HG03571 (cell line): ENCODE measurements around the gene UFM1.
"Not testable (repeated sequence)": the region's sequence is repeated elsewhere in the genome, so short reads cannot be mapped to it uniquely, and the experiment has no call there.

ENCODE experiments used
- ATAC-seq: cut with Tn5 transposase; IDR thresholded peaks from one replicate; pipeline ENCODE4 v1.9.1; 2021; ENCODE audit not compliant: unreplicated experiment

The UFM1 gene

DNA sequence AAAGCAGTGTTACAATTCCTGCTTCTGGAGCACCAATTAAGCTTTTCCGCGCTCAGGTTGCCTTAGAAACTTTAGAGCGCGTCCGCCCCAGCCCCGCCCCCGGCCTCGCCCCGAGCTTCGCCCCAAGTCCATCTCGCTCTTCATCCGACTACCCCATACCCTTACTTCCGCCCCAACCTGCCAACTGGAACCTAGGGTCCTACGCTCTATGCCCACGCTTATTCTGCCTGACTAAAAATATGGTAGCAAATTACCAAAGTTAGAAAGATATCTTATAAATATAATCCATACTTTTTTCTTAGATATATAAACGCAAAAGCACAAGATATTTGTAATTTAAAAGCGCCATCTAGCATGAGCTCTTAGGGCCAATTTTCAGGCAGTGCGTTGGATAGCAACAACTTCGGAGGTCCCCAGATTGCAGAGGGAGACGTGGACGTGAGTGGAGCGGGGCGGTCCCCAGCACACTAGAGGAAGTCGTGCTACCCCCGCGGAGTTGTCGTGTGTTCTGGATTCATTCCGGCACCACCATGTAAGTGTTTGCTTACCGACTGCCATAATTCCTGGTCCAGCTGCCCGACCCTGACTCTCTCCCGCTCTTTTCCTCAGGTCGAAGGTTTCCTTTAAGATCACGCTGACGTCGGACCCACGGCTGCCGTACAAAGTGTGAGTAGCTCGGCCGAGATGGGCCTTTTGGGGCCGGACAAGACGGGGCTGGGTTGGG lies at the start of gene UFM1:
UFM1 (plus strand) TSS at position 462 of the 724 bp plus-strand sequence; CDS start at position 531, 69 bp downstream.
- peak; percentile 98 for ATAC-seq

DNA sequence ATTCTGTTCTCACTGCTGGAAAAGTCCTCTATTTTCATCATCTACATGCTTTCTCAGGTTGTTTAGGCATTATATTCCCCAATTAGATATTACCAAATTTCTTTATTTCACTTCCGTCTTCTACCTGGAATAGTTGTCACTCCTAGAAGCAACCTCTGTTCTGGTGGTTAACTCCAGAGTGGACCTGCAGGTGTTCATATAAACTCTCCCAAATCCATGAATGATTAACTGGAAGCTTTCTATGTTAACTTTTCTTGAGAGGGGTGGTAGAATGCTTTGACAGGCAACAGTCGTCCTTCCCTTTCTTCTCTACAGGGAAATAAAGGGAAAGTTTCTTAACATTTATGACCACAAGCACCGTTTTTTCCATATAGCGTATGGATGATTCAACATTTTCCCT lies 48.4 kb upstream of the UFM1 start:
- no peak for ATAC-seq

DNA sequence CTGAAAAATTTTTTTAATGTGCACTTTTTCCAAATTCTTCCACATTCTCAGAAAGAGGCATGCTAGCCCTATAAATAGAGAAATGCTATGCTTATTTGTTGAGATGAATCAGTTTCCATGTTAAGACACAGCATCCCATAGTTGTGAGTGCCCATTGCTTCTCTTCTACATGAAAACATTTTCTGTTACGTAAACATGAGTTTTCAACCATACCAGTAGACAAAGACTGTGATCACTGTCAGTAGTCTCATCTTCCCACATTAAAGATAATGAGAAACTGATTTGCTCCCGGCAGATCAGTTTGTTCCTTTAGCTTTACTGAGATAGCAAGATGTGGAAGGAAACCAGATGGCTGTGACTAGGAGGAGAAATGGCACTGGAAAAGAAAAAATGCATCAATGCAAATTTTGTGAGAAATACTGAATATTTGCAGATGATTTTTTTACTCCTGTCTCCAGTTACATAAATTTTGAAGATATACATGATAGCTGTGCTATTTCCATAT lies 45.8 kb upstream of the UFM1 start:
- ATAC-seq: no peak

DNA sequence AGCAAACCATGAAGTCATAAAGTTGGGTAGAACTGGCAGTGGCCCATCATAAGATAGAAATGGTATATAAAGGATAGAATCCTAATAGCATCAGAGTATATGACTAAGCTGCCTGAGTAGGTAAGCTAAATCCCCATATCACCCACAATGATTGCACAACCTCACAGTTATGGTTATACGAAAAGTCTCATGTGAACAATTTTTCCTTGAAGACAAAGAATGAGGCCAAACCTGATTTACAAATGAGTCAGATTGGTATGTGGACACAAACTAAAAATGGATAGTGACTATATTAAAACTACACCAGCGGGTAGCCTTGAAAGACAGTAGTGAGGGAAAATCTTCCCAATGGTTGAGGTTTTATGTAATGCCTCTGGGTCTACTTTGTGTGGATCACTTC lies 40.9 kb upstream of the UFM1 start:
- no peak for ATAC-seq

DNA sequence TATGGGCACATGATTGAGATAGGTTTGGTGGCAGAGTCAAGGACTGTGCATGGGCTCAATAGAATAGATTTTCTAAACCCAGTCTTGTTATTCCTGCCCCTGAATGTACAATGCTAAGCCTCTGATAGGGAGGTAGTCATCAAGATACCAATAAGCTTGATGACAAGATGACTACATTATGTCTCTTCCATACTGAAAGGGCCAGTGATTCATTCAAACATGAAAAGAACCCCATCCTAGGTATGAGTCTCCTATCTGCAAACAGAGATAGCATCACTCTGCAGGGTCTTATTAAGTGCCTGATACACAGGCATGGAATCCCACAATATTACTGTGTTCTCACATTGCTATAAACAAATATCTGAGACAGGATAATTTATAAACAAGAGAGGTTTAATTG lies 40.3 kb upstream of the UFM1 start:
- no peak for ATAC-seq

DNA sequence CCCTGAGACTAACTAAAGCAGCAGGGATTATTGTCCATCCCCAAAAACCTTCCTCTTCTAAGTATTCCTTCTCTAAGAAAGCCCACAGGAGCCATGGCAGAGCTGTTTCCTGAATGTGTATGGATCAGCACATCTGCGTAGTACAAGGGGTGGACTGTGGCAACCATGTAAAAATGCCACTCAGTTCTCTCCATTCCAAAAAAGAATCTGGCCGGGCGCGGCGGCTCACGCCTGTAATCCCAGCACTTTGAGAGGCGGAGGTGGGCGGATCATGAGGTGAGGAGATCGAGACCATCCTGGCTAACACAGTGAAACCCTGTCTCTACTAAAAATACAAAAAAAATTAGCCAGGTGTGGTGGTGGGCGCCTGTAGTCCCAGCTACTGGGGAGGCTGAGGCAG lies 38.5 kb upstream of the UFM1 start:
- ATAC-seq: not testable (repeated sequence)

DNA sequence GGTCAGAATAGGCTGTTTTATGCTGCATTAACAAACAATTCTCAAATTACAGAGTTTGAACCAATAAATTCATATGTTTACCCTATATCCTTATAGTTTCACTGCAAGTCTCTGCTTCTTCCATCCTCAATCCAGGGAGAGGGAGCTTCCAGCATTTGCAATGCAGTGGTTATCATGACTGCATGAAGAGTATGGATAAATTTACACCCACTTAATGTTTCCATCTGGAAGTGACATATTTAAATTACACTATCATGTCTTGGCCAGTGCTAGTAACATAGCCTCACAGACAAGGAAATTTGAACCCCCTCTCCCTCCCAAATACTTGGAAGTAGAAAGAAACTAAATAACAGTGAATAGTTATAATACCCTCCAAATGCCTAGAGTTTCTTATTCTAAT lies 33.5 kb upstream of the UFM1 start:
- no peak for ATAC-seq

DNA sequence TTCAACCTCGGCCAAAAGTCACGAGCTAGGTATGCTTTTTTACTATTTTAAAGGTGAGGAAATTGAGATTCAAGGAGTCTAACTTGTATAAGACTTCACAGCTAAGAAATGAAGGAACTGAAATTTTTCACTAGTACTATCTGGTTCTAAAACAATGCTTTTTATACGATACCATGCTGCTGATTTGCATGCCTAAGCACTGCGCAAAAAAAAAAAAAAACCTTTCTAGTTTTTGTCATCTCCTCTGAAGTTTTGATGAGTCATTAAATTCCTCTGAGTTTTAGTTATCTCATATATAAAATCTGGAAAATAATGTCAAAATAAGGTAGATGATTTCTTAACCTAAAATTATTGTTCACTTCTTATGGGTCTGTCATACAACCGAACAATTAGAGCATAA lies 28.0 kb upstream of the UFM1 start:
- ATAC-seq: no peak

DNA sequence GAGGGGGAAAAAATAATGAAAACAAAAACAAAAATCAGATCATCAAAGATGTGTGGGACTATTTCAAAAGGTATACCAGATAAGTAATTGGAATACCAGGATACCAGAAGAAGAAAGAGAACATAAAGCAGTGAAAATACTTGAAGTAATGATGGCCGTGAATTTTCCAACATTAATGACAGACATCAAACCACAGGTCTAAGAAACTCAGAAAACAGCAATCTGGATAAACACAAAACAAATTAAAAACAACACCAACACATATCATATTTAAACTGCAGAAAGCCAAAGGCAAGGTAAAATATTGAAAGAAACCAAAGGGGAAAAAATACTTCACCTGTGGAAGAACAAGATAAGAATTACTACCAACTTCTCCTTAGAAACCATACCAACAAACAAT lies 24.2 kb upstream of the UFM1 start:
- ATAC-seq: no peak

DNA sequence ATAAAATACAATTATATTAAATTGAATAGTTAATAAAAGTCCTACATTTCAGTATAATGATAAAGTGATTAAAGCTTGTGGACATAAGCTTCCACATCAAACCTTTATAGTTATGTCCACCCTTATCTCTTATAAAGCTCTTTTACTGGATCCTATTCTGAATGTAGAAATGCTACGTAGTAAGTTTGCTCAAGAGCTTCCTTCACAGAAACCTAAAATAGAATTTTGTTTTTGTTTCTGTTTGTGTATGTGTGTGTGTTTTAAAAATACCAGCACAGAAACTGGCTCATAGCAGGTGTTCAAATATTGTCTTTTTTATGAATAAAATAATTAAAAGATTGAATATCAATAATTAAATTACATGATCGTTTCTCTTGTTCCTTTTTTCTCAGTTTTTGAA lies 21.0 kb upstream of the UFM1 start:
- no peak for ATAC-seq

DNA sequence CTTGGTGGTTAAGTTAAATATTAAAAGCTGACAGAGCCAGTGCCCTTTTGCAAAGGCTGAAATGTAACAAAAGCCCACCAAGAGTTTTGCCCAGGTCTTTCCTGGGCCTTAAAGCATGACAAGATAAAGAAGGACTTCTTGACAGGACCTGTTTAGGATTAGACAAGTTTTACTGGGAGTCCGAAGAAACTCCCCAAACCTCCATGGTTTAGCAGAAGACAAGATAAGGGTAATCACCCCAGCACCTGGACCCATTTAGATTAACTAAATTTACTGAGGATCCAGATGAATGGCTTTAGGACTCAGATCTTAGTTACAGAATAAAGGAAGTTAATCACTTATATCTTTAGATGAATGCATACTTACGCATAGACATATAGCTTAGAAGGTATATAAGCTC lies 14.8 kb upstream of the UFM1 start:
- no peak for ATAC-seq

DNA sequence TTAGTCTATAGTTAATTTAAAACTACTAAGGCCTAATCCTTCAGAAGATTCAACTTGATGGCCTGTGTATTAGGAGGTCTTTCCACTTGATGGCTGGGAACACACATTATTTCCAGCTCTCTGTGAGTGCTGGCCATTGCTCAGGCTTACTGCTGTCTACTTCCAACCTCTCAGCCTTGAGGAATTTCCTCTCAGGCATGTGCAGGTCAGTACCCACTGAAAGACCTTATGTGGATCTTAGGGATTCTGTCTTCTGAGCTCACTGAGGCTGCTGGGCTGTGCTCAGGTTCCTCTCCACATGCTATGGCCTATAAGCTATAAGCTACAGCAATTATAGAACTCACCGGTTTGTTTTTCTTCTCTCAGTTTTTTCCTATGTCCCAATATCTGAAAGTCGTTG lies 11.6 kb upstream of the UFM1 start:
- no peak for ATAC-seq

DNA sequence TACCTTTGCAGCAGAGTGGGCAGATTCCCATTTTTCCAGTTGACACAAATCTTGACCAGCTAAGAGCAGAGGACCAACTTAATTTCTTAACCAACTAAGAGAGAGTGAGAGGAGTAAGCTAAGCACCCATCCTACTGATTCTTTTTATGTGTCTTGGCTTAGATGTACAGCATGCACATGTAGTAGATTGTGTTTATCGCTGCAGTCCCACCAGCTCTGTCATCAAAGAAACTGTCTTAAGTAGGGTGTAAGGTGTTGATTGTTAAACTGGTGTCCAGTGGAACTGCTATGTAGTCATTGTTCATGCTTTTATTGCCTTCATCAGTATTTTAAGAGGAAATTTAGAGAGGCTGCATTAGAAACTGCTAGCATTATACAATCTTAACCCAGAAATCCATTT lies 9.0 kb upstream of the UFM1 start:
- ATAC-seq: no peak

DNA sequence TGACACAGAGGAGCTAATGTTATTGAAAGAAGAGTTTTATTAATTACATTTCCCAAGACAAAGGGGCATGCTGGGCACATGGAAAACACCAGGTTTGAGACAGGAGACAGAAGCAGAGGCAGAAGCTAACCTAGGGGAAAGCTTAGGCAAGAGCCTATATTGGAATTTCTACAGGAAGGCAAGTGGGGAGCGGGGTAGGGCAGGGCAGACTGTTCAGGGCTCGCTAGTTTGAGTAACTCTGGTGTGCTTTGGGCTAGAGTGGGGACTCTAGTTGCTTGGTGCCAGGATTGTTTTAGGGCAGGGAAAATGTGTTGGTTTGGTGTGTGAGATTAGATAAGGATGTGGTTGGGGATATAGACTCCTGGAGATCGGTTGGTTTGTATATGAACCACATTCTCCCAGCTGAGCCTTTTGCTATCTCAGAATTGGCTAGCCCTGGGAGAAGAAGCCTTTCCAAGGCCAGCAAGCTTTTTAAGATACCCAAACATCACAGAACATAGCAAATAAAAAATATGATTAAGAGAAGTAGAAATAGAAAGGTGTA lies 8.4 kb upstream of the UFM1 start:
- no peak for ATAC-seq

DNA sequence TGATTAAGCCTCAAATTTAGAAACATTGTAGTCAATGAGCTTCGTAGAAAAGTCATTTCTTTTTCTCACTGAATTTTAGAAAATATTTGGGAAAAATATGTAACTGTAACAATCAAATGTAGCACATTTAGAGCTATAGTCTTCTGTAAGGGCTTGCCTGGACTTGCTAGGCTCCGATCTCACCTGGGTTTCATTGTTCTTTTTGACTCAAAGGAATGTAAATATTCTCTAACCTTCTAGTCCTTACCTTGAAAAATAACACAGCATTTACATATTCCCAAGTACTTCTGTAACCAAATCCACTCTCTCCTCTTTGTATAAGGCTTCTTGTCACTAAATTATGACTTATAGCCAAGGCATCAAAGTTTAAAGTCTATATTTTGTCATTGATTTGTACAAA lies 2.9 kb upstream of the UFM1 start:
- no peak for ATAC-seq

DNA sequence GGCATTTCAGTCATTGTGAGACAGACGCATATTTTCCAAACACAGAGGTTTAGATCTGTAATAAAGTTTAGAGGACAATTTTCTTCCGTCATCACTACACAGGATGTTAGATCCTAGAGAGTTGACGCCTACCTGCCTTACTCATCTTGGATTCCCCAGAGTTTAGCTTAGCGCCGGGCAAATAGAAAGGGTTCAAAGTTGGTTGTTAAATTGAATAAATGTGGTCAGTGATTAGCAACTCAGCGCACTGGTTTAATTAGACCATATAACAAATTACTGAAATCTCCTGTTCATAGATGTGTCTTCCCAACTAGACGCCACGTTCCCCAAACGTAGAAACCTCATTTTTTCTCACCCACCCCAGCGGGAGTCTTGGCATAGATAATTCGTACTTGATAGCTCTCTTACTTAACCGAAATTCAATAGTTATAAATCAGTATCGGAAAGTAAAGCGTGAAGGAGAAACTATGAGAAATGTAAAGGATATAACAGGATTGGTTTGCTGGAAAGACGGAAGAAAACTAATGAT lies 726 bp upstream of the UFM1 start:
- peak; percentile 1 for ATAC-seq

DNA sequence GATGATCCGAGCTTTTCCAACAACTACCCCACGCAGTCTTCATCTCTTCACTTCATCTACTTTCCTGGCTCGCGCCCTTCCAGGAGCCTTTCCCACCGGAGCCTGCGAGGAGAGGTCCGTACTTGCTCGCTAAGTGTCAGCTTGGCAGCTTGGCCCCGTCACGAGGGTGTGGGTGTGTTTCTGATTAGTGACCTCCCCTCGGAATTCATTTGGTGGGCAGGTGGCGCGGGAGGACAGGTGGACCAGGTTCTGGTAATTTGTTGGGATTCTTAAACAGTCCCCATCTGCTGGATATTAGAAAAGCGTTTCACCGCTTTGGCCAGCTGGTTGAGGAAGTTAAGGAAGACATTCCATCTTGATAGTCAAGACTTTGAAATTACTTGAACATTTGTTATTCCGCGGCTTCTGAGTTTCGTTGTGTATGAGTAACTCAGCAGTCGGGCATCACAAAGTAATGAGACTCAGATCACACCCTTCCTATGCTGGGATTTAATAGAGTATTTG lies 515 bp downstream of the UFM1 start:
- ATAC-seq: peak; percentile 26

DNA sequence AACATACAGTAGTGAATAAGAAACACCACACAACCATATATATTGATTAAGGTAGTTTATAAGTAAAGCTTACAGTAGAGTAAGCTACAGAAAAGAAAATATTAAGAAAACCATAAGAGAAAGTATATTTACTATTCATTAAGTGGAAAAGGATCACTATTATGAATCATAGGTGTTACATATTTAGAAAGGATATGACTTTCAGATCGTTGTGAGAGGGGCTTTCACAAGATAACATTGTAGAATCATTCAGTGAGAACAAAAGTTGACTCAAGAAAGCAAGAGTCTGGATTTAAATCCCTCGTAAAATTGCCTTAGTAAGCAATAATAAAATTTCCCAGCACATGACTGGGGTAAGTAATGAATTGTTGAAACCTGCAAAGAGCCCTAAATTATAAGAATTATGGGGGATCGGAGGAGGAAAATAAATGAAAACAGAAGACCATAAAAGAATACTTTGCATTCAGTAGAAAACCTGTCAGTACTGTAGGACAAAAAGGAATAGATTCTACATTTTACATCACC lies 6.0 kb downstream of the UFM1 start:
- no peak for ATAC-seq

DNA sequence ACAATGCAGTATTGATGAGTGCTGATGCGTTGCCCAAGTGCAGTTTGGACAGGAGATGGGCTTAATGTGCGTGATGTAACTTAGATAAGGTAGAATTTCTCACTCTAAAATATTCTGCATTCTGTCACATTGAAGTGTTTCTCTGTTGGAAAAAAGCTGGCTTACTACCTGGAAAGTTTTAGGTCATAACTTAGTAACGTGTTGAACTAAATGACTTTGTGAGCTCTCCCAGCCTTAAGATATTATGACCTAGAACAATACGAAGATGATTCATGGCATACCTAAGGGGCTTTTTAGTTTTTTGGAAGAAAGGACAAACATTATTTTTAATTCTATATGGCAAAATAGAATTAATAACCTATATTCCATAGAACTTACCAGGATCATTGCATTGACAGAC lies 9.0 kb downstream of the UFM1 start:
- no peak for ATAC-seq

DNA sequence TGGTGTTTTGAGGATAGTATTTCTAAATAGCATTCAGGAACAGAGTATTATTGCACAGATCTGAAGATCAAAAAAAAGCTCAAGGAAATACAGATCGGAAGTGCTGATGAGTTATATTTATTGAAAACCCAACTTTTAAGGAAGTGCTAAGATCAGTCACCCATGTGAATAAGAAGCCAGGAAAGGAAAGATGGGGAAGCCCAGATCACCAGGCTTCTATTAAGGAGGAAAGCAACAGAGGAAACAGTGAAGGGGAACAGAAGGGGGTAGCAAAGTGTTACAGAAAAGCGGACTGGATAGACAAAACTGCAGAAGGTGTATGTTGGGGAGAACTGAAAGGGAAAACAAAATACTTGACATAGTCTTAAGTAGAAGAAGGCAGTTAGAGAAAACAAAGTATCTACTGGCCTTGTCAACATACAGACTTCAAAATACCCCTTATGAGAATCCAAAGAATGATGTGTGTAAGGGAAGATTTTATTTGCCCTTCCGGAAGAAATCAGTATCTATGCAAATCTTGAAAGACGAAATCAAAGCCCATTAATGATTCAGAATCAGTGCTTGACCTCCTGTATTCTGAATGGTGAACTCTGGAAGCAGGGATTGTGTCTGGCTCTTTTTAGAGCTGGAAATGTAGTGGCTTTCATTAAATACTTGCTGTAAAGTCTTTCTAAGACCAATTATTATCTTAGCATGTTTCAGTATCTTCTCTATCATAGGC lies 12.1 kb downstream of the UFM1 start:
- no peak for ATAC-seq

DNA sequence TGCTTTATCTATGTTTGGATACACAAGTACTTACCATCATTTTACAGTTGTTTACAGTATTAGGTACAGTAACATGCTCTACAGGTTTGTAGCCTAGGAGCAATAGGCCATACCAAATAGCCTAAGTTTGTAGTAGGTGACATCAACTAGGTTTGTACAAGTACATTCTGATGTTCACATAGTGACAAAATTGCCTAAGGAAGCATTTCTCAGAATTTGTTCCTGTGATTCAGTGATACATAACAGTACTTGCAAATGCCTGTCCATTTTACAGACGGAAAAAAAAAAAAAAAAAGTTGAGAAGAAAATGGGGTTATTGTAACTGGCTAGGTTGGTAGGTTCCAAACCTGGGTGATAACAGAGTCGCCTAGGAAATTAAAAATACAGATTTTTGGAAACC lies 13.6 kb downstream of the UFM1 start:
- no peak for ATAC-seq

DNA sequence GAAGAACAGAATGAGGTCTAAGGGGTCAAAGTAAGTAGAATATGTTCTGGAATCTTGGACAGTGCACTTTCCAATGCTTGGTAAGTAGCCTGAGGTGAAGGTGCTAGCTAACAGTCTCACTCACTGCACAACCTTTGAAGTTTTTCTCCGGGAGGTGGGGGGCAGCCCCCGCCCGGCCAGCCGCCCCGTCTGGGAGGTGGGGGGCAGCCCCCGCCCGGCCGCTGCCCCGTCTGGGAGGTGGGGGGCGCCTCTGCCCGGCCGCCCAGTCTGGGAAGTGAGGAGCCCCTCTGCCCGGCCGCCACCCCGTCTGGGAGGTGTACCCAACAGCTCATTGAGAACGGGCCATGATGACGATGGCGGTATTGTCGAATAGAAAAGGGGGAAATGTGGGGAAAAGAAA lies 14.1 kb downstream of the UFM1 start:
- ATAC-seq: not testable (repeated sequence)
